Fibroblast of skin of right biceps (primary cell): ENCODE measurements around the gene PIGO.

ENCODE experiments used
- DNase-seq: peaks from one replicate; pipeline ENCODE4 v3.0.0-alpha.2; 2013

Gene PIGO

GRCh38 chr9:35096035-35096849 is at the start of gene PIGO:
TSS of gene PIGO (minus strand) at chr9:35096591. CDS start at chr9:35095565, 1,026 bp downstream.
- peak; percentile 82 for DNase-seq

GRCh38 chr9:35142037-35142436 is 45.6 kb upstream of the PIGO start:
- DNase-seq, result no peak

- no peak for DNase-seq
Observed at GRCh38 chr9:35140093-35140492, 43.7 kb upstream of the PIGO start.

- no peak for DNase-seq
Observed at GRCh38 chr9:35136866-35137265, 40.5 kb upstream of the PIGO start.

GRCh38 chr9:35135988-35136387 is 39.6 kb upstream of the PIGO start:
- DNase-seq, result no peak

- DNase-seq, result no peak
Observed at GRCh38 chr9:35134920-35135319, 38.5 kb upstream of the PIGO start.

- DNase-seq, result peak; percentile 93
Observed at GRCh38 chr9:35116898-35117551, 20.6 kb upstream of the PIGO start.

GRCh38 chr9:35116539-35116897 is 20.1 kb upstream of the PIGO start:
- no peak for DNase-seq

GRCh38 chr9:35115680-35116538 is 19.5 kb upstream of the PIGO start, which contains the start of gene ATOSB:
TSS of gene ATOSB (minus strand) at chr9:35115862. CDS start at chr9:35108274, 7,588 bp downstream.
- peak; percentile 98 for DNase-seq

- DNase-seq, result peak; percentile 73
Observed at GRCh38 chr9:35114840-35115628, 18.6 kb upstream of the PIGO start.

- peak; percentile 98 for DNase-seq
Observed at GRCh38 chr9:35114113-35114839, 17.9 kb upstream of the PIGO start.

- peak; percentile 79 for DNase-seq
Observed at GRCh38 chr9:35112257-35113020, 16.0 kb upstream of the PIGO start.

- DNase-seq, result peak; percentile 99
Observed at GRCh38 chr9:35111001-35111933, 14.9 kb upstream of the PIGO start.

GRCh38 chr9:35110327-35110761 is 14.0 kb upstream of the PIGO start:
- peak; percentile 66 for DNase-seq

- DNase-seq, result no peak
Observed at GRCh38 chr9:35108946-35109575, 12.7 kb upstream of the PIGO start.

GRCh38 chr9:35108461-35108860 is 12.1 kb upstream of the PIGO start:
- DNase-seq, result no peak

- DNase-seq, result no peak
Observed at GRCh38 chr9:35107297-35108290, 11.2 kb upstream of the PIGO start.

GRCh38 chr9:35106343-35106730 is 9.9 kb upstream of the PIGO start:
- no peak for DNase-seq
